T-helper 1 cell treated with Interleukin-12 subunit alpha and Interleukin-12 subunit beta and Interleukin-4 antibody, amounts not matched to agents 30 μg/mL and 1 μg/mL, for 36 hours (primary cell): ENCODE data around the gene NR6A1.

Experiments used
- H3K27ac Mint-ChIP-seq: one replicate; pipeline ENCODE4 v1.8.0; 2021; ENCODE audit warnings: mild to moderate bottlenecking, mixed read lengths
- H3K27me3 Mint-ChIP-seq: one replicate; pipeline ENCODE4 v1.8.0; 2021; ENCODE audit warnings: low read depth, mixed read lengths
- H3K36me3 Mint-ChIP-seq: one replicate; pipeline ENCODE4 v1.8.0; 2021; ENCODE audit warnings: low read depth, mixed read lengths
- H3K4me1 Mint-ChIP-seq: one replicate; pipeline ENCODE4 v1.8.0; 2021; ENCODE audit warnings: low read depth, mixed read lengths
- H3K4me3 Mint-ChIP-seq: one replicate; pipeline ENCODE4 v1.8.0; 2021; ENCODE audit warnings: mild to moderate bottlenecking, moderate library complexity, mixed read lengths
- H3K9me3 Mint-ChIP-seq: one replicate; pipeline ENCODE4 v1.8.0; 2021; ENCODE audit warnings: mixed read lengths

NR6A1 gene

DNA sequence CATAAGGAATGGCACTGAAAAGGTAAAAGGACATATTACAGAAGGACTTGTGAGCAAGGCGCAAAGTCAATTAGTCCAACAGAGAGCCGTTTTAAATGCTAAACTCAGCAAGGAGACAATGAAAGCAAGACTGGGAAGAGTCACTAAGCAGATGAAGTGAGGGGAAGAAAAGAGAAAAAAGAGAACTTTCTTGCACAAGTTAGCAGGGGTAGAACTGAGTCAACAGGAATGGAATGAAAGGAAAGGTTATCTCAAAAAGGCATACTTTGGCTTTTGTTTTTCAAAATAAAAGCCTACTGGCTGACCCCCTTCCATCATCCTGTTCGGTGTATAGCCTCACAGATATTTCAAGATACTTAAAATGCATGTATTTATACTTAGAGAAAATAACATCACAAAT, 75.0 kb downstream of the NR6A1 start:
- H3K27me3 Mint-ChIP-seq: peaks cover 3% of the 10 kb centered on the region
- no peak overlapping the region for H3K4me3 Mint-ChIP-seq
- no peaks in the 10 kb centered on the region for H3K4me1 Mint-ChIP-seq
- H3K36me3 Mint-ChIP-seq: no peaks in the 10 kb centered on the region
- no peak overlapping the region for H3K27ac Mint-ChIP-seq
- no peaks in the 10 kb centered on the region for H3K9me3 Mint-ChIP-seq

DNA sequence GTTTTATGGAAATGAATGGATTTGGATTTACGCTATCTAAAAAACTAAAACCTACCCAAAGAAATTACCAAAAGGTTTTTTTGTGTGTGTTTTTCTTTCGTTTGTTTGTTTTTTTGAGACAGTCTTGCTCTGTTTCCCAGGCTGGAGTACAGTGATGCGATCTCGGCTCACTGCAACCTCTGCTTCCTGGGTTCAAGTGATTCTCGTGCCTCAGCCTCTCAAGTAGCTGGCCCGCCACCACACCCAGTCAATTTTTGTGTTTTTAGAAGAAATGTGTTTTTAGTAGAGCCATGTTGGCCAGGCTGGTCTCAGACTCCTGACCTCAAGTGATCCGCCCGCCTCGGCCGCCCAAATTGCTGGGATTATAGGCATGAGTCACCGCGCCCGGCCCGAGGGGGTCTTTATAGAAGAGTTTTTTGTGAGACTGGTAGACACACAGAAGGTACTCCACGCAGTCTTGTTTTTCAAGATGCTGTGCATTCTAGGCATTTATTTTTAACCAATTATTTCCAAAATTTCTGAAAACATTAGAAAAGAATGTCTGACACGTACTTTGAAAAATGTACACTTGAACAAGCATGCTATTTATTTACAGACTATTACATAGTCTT, 75.7 kb downstream of the NR6A1 start:
- H3K36me3 Mint-ChIP-seq: no peaks in the 10 kb centered on the region
- H3K4me3 Mint-ChIP-seq: no peak overlapping the region
- H3K9me3 Mint-ChIP-seq: no peaks in the 10 kb centered on the region
- H3K27ac Mint-ChIP-seq: no peak overlapping the region
- H3K4me1 Mint-ChIP-seq: no peaks in the 10 kb centered on the region
- peaks cover 3% of the 10 kb centered on the region for H3K27me3 Mint-ChIP-seq

DNA sequence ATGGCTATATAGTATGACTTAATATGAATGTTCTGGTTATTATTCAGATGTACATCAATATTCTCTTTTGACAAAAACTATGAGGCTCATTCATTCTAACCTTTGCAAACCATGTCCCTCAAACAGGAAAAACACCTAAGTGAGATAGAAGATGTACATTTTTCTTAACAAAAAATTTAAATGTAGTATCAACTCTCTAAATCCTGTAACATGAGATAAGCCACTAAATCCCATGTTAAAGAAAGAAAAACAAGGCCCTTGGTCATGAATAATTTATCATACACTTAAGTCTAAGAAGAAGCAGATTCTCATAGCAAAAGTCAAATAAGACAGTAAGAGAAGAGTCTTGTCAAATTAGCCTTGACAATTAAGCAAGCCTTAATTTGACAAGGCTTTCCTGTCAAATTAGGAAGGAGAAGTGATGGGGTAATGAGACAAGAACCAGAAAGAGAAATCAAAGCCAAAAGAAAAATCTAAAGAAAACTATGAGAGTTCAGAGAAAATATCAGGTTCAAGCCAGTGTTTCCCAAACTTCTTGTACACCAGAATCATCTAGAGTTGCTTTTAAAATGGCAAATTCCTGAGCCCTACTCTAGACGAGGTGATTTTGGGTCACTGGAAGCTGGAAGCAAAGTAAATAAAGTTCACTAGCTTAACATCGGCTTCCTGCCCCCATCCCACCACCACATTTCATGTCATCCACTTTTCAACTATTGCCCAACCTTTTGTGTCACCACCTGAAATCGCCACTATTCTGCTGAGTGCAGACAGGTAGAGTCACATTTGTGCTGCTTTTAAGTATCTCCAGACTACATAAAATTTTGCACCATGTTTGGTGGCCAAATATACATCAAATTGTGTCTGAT, 76.5 kb downstream of the NR6A1 start:
- no peaks in the 10 kb centered on the region for H3K36me3 Mint-ChIP-seq
- H3K4me1 Mint-ChIP-seq: no peaks in the 10 kb centered on the region
- H3K9me3 Mint-ChIP-seq: no peaks in the 10 kb centered on the region
- no peak overlapping the region for H3K4me3 Mint-ChIP-seq
- H3K27me3 Mint-ChIP-seq: peaks cover 3% of the 10 kb centered on the region
- H3K27ac Mint-ChIP-seq: no peak overlapping the region

DNA sequence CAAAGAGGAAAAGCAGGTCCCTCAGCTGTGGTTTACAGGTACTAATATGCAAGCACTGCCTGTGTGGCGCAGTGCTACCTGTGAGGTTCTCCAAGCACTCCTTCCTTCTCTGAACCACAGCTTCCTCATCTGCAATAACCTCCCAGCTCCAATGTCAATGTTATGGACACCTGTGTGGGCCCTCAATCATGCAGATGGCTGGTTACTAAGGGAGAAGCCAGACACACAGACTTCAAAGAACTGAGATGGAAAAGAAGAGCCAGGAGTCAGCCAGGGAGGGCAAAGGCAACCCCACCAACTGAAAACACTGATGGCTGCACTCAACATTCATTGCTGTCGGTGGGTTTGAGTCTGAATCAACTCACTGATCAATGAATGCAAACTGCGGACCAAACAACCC, 77.7 kb downstream of the NR6A1 start:
- no peaks in the 10 kb centered on the region for H3K4me1 Mint-ChIP-seq
- no peaks in the 10 kb centered on the region for H3K36me3 Mint-ChIP-seq
- H3K27ac Mint-ChIP-seq: no peak overlapping the region
- H3K9me3 Mint-ChIP-seq: no peaks in the 10 kb centered on the region
- H3K4me3 Mint-ChIP-seq: no peak overlapping the region
- peaks cover 3% of the 10 kb centered on the region for H3K27me3 Mint-ChIP-seq

DNA sequence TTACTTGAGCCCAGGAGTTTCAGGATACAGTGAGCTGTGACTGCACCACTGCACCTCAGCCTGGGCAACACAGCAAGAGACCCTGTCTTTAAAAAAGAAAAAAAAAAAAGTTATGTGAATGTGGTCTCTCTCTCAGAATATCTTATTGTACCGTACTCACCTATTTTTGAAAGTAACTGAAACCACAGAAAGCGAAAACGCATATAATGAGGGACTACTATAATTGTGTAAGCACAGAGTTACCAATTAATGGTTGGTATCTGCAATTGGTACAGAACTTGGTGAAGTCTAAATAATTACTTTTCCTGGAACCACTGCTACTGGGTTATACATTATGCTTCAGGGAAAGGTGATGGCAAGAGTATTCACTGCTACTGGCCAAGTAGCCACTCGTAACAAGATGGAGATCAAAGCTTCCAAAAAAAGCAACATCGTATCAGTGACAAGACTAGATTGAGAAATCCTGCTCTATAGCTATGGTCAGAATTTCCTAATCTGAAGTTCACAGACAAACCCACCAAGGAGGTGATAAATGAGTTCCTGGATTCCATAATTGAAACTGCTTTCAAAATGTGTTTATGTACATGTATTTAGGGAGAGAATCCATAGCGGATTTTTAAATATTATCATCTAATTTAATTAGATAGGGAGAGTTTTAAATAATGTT, 82.7 kb downstream of the NR6A1 start:
- H3K4me3 Mint-ChIP-seq: no peak overlapping the region
- H3K9me3 Mint-ChIP-seq: no peaks in the 10 kb centered on the region
- no peaks in the 10 kb centered on the region for H3K4me1 Mint-ChIP-seq
- H3K27ac Mint-ChIP-seq: no peak overlapping the region
- peaks cover 9% of the 10 kb centered on the region for H3K27me3 Mint-ChIP-seq
- no peaks in the 10 kb centered on the region for H3K36me3 Mint-ChIP-seq

DNA sequence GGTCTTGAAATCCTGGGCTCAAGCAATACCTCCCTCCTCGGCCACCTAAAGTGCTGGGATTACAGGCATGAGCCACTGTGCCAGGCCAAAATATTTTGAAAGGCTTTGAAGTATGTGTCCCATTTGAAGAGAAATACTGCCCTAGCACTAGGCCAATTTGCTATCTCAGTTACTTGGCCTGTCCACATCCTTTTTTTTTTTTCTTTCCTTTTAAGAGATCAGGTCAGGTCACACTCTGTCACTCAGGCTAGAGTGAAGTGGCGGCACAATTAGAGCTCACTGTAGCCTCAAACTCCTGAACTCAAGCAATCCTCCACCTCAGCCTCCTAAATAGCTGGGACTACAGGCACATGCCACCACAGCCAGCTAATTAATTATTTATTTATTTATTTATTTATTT, 84.2 kb downstream of the NR6A1 start:
- Mint-ChIP-seq H3K36me3 (no peaks in the 10 kb centered on the region), H3K9me3 (no peaks in the 10 kb centered on the region), H3K4me1 (no peaks in the 10 kb centered on the region), H3K4me3 (no peak overlapping the region), H3K27me3 (peaks cover 9% of the 10 kb centered on the region), H3K27ac (no peak overlapping the region)

DNA sequence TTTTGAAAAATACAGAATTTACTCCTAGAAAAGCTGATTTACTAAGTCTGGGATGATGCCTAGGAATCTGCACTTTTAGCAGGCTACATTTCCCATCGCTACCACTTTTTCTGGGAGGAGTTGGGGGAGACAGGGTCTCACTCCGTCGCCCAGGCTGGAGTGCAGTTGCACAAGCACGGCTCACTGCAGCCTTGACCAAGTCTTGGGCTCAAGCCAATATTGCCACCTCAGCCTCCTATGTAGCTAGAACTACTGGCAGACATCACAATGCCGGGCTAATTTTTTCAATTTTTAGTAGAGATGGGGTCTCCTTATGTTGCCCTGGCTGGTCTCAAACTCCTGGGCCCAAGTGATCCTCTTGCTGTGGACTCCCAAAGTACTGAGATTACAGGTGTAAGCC, 85.9 kb downstream of the NR6A1 start:
- Mint-ChIP-seq H3K4me3 (no peak overlapping the region), H3K4me1 (no peaks in the 10 kb centered on the region), H3K27me3 (peaks cover 6% of the 10 kb centered on the region), H3K36me3 (no peaks in the 10 kb centered on the region), H3K9me3 (no peaks in the 10 kb centered on the region), H3K27ac (no peak overlapping the region)

DNA sequence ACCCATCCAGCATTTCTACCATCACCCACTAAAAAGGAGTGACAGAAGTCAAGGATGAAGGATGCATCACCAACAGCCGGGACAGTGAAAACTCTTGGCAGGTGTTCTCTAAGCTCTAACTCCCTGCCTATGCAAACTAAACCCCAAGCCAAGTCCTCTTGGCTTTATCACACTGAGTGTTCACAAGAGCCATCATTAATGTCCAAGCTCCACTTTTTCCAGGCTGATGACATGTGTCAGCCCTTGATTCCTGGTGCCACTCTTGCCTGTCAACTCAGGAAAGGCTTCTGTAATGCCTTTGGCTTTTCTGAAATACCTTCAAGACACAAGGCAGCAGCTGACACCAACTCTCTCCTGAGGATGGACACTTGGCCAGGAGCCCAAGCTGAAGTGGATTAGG, 86.9 kb downstream of the NR6A1 start:
- H3K4me3 Mint-ChIP-seq: no peak overlapping the region
- H3K9me3 Mint-ChIP-seq: no peaks in the 10 kb centered on the region
- H3K36me3 Mint-ChIP-seq: no peaks in the 10 kb centered on the region
- peaks cover 6% of the 10 kb centered on the region for H3K27me3 Mint-ChIP-seq
- no peaks in the 10 kb centered on the region for H3K4me1 Mint-ChIP-seq
- no peak overlapping the region for H3K27ac Mint-ChIP-seq

DNA sequence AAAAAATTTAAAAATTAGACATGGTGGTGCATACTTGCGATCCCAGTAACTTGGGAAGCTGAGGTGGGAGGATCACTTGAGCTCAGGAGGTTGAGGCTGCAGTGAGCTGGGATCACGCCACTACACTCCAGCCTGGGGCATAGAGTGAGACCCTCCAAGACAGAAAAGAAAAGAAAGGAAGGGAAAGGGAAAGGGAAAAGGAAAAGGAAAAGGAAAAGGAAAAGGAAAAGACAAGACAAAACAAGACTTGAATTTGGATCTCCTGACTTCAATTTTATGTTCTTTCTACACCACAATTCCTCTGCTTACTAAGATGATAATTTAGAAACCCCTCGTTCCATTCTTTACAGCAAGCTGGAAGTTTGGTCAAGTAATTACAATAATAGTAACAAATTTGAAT, 88.1 kb downstream of the NR6A1 start:
- Mint-ChIP-seq H3K4me1 (no peaks in the 10 kb centered on the region), H3K27ac (no peak overlapping the region), H3K9me3 (no peaks in the 10 kb centered on the region), H3K27me3 (peaks cover 12% of the 10 kb centered on the region), H3K4me3 (no peak overlapping the region), H3K36me3 (no peaks in the 10 kb centered on the region)

DNA sequence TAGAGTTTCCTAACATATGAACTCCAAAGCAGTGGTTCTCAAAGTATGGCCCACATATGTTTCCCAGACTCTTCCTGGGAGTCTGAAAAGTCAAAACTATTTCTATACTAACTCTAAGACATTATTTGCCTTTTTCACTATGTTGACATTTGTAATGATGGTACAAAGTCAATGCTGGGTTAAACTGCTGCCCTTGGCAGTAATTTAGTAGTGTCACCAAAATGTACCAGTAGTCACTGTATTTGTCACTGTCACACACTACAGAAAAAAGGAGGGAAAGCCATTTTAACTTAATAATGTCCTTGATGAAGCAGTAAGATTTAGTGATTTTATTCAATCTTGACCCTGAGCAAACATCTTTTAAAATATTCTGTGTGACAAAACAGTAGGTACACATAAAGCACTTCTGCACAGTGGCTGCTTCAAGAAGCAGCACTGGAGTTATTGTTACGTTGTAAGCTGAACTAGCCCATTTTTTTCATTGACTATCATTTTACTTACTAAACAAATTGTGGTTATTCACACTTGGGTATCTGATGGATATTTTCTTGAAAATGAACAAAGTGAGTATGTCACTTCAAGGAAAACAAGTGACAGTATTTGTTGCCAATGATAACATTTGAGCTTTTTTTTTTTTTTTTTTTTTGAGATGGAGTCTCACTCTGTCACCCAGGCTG, 90.3 kb downstream of the NR6A1 start:
- no peaks in the 10 kb centered on the region for H3K9me3 Mint-ChIP-seq
- no peak overlapping the region for H3K27ac Mint-ChIP-seq
- no peak overlapping the region for H3K4me3 Mint-ChIP-seq
- H3K4me1 Mint-ChIP-seq: no peaks in the 10 kb centered on the region
- no peaks in the 10 kb centered on the region for H3K36me3 Mint-ChIP-seq
- peaks cover 12% of the 10 kb centered on the region for H3K27me3 Mint-ChIP-seq

DNA sequence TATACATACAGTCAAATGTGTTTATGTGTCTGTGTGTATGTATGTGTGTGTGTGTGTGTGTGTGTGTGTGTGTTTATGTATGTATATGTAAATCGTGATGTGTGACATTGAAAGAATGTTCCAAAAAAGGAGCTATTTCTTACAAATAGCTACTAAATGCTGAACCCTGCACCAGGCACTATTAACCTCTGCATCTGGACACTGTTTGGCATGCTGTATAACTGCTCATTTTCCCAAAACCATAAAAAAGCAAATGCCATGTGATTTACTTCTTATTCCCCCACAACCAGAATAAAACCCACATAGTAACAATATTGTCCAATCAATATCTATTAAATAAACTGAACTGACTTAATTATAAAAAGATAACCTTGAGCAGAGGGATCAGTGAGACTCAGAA, 91.1 kb downstream of the NR6A1 start:
- peaks cover 10% of the 10 kb centered on the region for H3K27me3 Mint-ChIP-seq
- no peak overlapping the region for H3K4me3 Mint-ChIP-seq
- H3K9me3 Mint-ChIP-seq: no peaks in the 10 kb centered on the region
- no peak overlapping the region for H3K27ac Mint-ChIP-seq
- no peaks in the 10 kb centered on the region for H3K36me3 Mint-ChIP-seq
- H3K4me1 Mint-ChIP-seq: no peaks in the 10 kb centered on the region

DNA sequence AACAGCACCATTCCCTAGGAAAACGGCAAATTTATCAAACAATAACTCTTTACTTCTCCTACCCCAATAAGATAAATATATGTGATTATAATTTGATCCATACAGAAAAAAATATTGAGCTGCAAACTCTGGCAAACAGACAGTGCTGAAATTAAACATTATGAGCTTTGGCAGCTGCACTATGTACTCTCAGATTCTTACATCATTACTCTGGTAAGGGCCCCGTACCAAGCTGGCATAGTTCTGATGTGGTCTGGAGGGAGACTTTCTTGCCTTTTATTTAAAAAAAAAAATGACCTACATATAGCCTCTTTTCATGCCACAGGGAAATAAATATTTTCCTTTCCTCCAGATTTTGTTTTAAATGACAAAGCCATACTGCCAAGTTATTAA, 95.0 kb downstream of the NR6A1 start:
- Mint-ChIP-seq H3K4me3 (no peak overlapping the region), H3K27me3 (peaks cover 12% of the 10 kb centered on the region), H3K9me3 (no peaks in the 10 kb centered on the region), H3K27ac (no peak overlapping the region), H3K4me1 (peaks cover 10% of the 10 kb centered on the region), H3K36me3 (no peaks in the 10 kb centered on the region)

DNA sequence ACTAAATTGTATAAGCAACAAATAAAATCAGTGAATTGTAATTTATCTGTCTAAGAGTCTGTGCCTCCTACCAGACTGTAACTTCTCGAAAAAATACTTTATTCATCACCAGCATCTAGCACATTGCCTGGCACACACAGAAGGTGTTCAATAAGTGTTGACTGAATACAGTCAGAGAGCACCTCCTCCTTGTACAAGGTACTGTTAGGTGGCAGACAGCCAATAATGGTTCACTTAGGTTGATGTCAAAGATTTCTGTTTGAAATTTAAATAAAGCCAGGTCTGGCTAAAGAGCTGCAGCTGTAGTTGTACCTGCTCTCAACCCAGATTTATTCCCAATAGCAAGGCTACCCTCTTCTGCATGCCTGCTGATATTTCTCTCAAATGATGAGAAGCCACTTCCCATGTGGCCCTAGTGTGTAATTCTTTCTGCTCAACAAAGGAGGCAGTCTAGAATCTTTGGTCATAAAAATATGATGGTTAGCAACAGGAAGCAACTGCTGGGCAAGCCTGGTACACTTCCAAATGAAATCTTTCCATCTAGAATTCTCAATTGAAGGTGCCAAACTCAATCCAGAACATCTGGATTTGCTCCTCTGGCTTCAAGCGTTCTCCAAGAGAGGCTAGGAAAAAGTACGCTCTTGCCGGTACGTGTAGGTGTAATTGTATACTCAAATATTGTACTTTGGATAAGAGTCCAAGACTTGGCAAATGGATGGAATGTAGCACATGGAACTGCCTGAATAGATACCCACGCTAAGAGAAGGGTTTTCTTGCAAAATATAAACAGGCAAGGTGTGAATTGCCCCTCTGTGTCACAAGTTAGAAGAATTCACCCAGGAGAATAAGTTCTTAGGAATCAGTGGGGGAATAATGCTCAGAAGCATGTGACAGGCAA, 95.6 kb downstream of the NR6A1 start:
- H3K4me1 Mint-ChIP-seq: peaks cover 10% of the 10 kb centered on the region
- peaks cover 12% of the 10 kb centered on the region for H3K27me3 Mint-ChIP-seq
- no peak overlapping the region for H3K27ac Mint-ChIP-seq
- no peaks in the 10 kb centered on the region for H3K36me3 Mint-ChIP-seq
- no peak overlapping the region for H3K4me3 Mint-ChIP-seq
- H3K9me3 Mint-ChIP-seq: no peaks in the 10 kb centered on the region

DNA sequence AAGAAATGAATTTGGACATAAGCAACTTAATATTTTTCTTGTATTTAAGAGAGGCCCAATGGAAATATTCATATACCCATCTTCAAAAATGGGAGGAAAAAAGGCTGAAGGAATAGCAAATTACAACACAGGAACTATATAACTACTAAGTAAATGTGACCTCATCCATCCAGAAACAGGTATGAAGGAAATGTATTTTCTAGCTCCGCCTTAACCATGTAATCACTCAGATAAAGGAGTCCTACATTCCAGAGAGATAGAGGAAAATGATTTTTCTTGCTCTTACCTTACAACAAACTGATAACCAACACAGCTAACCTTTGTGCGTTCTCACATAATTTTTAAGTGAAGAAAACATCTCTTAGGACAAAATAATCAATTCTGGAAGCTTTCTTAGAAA, 96.5 kb downstream of the NR6A1 start:
- no peaks in the 10 kb centered on the region for H3K9me3 Mint-ChIP-seq
- no peak overlapping the region for H3K27ac Mint-ChIP-seq
- no peaks in the 10 kb centered on the region for H3K36me3 Mint-ChIP-seq
- peaks cover 10% of the 10 kb centered on the region for H3K4me1 Mint-ChIP-seq
- peaks cover 12% of the 10 kb centered on the region for H3K27me3 Mint-ChIP-seq
- no peak overlapping the region for H3K4me3 Mint-ChIP-seq
